GM12874 (cell line): ENCODE results near the gene FGA.

Experiments
- TF ChIP-seq, protein P1 (sequence below): IDR thresholded peaks from 2 replicates; pipeline ENCODE4 v1.5.1; 2011; ENCODE audit warnings: low read depth, mild to moderate bottlenecking, control low read depth, low read length, moderate library complexity; ENCODE audit not compliant: insufficient read depth

FGA gene

DNA sequence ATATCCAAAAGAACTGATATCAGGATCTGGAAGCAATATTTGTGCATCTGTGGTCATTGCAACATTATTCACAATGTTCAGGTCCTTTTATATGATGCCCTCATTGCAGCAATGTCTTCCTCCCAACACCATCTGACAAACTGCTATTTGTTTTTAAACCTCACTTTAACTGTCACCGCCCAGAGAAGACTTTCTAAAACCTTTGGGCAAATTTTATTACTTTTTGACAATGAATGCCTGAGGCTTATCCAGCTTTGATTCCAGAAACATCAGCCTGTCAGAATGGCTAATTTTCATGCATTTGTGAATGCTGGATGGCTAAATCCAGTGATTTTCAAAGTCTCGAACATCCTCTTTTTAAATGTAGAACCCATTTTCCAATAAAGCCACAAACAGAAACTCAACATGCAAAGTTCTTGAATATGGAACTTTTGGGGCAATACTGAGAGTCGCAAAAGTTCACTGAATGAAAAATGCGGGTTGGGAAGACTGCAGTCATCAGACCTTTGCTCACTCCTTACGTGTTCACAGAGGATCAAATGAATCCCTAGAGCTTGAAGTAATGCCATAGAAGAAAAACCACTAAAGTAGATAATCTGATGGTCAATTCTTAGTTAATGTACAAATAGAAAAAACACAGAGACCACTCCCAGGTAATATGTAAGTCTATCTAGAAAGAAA is 17.2 kb downstream of the FGA start:
- TF ChIP-seq, protein P1, sequence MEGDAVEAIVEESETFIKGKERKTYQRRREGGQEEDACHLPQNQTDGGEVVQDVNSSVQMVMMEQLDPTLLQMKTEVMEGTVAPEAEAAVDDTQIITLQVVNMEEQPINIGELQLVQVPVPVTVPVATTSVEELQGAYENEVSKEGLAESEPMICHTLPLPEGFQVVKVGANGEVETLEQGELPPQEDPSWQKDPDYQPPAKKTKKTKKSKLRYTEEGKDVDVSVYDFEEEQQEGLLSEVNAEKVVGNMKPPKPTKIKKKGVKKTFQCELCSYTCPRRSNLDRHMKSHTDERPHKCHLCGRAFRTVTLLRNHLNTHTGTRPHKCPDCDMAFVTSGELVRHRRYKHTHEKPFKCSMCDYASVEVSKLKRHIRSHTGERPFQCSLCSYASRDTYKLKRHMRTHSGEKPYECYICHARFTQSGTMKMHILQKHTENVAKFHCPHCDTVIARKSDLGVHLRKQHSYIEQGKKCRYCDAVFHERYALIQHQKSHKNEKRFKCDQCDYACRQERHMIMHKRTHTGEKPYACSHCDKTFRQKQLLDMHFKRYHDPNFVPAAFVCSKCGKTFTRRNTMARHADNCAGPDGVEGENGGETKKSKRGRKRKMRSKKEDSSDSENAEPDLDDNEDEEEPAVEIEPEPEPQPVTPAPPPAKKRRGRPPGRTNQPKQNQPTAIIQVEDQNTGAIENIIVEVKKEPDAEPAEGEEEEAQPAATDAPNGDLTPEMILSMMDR, result no peak

DNA sequence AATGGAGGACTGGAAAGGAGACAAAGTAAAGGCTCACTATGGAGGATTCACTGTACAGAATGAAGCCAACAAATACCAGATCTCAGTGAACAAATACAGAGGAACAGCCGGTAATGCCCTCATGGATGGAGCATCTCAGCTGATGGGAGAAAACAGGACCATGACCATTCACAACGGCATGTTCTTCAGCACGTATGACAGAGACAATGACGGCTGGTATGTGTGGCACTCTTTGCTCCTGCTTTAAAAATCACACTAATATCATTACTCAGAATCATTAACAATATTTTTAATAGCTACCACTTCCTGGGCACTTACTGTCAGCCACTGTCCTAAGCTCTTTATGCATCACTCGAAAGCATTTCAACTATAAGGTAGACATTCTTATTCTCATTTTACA is 21.0 kb downstream of the FGA start:
- TF ChIP-seq, protein P1, result no peak

DNA sequence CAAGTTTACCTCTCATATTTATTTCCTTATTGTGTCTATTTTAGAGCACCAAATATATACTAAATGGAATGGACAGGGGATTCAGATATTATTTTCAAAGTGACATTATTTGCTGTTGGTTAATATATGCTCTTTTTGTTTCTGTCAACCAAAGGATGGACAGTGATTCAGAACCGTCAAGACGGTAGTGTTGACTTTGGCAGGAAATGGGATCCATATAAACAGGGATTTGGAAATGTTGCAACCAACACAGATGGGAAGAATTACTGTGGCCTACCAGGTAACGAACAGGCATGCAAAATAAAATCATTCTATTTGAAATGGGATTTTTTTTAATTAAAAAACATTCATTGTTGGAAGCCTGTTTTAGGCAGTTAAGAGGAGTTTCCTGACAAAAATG is 21.5 kb downstream of the FGA start:
- TF ChIP-seq, protein P1, result no peak

DNA sequence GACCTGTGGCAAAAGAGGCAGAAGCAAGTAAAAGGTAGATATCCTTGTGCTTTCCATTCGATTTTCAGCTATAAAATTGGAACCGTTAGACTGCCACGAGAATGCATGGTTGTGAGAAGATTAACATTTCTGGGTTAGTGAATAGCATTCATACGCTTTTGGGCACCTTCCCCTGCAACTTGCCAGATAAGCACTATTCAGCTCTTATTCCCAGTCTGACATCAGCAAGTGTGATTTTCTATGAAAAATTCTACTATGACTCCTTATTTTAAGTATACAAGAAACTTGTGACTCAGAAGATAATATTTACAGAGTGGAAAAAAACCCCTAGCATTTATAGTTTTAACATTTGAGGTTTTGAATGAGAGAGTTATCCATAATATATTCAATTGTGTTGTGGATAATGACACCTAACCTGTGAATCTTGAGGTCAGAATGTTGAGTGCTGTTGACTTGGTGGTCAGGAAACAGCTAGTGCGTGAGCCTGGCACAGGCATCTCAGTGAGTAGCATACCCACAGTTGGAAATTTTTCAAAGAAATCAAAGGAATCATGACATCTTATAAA is 23.8 kb downstream of the FGA start:
- TF ChIP-seq, protein P1, result no peak

DNA sequence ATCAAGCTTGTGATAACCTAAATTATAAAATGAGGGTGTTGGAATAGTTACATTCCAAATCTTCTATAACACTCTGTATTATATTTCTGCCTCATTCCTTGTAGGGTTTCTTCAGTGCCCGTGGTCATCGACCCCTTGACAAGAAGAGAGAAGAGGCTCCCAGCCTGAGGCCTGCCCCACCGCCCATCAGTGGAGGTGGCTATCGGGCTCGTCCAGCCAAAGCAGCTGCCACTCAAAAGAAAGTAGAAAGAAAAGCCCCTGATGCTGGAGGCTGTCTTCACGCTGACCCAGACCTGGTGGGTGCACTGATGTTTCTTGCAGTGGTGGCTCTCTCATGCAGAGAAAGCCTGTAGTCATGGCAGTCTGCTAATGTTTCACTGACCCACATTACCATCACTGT is 24.8 kb downstream of the FGA start:
- TF ChIP-seq, protein P1, result no peak

DNA sequence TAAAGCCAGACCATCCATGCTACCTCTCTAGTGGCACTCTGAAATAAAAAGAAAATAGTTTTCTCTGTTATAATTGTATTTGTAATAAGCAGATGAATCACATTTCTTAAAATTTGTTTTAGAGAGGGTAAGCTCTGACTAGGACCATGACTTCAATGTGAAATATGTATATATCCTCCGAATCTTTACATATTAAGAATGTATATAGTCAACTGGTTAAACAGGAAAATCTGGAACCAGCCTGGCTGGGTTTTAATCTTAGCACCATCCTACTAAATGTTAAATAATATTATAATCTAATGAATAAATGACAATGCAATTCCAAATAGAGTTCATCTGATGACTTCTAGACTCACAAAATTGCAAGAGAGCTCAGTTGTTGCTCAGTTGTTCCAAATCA is 26.2 kb downstream of the FGA start:
- TF ChIP-seq, protein P1, result no peak

DNA sequence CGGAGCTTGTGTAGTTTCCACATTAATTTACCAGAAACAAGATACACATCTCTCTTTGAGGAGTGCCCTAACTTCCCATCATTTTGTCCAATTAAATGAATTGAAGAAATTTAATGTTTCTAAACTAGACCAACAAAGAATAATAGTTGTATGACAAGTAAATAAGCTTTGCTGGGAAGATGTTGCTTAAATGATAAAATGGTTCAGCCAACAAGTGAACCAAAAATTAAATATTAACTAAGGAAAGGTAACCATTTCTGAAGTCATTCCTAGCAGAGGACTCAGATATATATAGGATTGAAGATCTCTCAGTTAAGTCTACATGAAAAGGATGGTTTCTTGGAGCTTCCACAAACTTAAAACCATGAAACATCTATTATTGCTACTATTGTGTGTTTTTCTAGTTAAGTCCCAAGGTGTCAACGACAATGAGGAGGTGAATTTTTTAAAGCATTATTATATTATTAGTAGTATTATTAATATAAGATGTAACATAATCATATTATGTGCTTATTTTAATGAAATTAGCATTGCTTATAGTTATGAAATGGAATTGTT is 27.8 kb downstream of the FGA start, which contains the start of gene FGB:
TSS of gene FGB (plus strand) at position 315 of the 558 bp plus-strand sequence. CDS start at position 323, 8 bp downstream.
- TF ChIP-seq, protein P1, result no peak
